Measurements from ENCODE around the gene AP5S1.
"Not testable (repeated sequence)": the region's sequence is repeated elsewhere in the genome, so short reads cannot be mapped to it uniquely, and the experiment has no call there.

Gene AP5S1

GRCh38 chr20:3820048-3820900, at the start of gene AP5S1:
AP5S1 (plus strand) TSS chr20:3820547; CDS start chr20:3822118, 1,571 bp downstream.
- DNase-seq, result peak; percentile 98

DNA sequence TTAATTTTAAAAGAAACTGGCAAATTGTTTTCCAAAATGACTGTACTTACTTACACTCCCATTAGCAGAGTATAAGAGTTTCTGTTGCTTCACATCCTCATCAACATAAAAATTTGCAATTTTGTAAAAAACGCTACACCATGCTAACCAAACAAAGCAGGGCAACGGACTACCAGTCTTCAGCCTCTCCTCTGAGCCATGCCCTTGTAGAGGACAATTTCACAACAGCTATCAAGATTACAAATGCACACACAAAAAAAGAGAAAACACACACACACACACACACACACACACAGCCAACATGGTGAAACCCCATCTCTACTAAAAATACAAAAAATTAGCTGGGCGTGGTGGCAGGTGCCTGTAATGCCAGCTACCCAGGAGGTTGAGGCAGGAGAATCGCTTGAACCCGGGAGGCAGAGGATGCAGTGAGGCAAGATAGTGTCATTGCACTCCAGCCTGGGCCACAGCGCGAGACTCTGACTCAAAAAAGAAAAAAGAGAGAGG, 48.7 kb upstream of the AP5S1 start:
- DNase-seq, result no peak

DNA sequence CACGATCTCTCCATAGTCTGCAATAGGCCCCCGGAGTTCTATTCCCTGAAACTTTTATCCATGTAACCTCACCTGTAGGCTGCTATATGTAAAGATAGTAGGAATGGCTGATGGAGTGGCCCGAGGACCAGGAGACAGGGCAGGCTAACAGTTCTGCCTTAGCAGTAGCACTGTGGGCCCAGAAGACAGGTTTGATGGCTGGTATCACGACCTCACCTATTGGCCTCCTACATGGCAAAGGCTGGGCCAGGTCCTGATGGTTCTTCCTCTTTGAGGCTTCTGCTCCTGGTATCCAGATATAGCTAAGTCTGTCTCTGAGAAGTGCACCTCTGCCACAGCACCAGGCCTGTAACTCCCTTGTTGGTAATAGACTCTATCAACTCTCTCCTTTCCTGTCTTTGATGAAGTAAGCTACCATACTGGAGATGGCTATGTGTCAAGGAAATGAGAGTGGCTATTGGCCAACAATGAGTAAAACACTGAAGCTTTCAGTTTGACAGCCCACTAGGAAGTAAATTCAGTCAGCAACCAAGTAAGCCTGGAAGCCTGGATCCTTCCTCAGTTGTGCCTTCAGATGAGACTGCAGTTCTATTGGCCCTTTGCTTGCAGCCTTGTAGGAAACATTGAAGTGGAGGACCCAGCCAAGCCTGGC, 44.8 kb upstream of the AP5S1 start:
- DNase-seq, result peak in 1 of 3 donors; percentile 51

DNA sequence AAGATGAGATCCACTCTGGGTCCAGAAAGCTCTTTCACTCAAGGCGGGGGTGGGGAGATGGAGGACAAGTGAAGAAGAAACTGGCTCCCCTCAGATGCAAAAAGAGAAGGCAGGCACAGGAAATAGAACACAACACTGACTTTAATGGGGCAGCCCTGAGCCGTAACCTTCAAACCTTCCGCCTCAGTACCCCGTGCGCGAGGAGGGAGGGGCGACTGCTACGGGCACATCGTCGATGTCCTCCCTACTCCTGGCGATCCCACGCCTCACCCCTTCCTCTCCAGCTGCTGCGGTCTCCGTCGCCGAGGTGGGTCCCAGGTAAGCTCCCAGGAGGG, 43.0 kb upstream of the AP5S1 start:
- DNase-seq, result no peak

DNA sequence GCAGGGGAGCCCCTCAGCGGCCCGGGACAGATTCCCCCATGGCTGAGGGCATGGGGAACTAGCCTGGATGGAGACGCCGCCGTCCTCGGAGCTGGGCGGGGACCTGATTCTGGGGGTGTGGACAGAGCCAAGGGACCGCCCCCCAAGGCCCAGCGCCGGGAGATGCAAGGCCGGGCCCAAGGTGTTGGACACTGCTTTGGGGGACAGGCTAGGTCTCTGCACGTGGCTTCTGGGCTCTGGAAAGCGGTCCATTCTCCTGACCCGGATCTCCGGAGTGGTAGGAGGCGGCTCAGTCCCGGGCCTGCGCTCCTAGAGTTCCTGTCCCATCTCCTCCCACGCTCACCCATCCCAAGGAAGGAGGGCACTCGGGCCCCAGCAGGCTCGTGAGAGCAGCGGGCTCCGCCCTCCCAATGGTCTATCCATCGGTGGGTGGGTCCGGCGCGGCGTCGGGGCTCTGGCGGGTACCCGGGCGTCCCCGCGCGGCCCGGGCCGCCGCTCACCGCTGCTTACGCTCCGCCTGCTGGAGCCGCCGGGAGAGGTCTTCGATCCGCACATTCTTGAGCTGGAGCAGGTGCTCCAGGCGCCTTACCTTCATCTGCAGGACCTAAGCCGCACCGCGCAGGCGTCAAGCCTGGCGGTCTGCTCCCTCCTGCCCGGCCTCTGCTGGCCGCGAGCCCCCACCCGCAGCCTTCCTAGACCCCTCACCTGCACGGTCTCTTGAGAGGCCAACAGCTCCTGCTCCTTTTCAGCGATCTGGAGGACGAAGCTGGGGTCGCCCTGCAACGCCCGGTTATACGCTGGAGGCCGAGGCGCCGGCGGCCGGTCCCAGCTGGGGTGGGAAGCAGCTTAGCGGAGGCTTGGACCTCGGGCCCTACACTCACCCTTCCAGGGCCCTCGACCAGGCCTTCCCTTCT, 42.4 kb upstream of the AP5S1 start:
- DNase-seq, result peak; percentile 65 to 84 (median 73)

GRCh38 chr20:3778976-3779375, 41.4 kb upstream of the AP5S1 start:
- DNase-seq, result no peak

DNA sequence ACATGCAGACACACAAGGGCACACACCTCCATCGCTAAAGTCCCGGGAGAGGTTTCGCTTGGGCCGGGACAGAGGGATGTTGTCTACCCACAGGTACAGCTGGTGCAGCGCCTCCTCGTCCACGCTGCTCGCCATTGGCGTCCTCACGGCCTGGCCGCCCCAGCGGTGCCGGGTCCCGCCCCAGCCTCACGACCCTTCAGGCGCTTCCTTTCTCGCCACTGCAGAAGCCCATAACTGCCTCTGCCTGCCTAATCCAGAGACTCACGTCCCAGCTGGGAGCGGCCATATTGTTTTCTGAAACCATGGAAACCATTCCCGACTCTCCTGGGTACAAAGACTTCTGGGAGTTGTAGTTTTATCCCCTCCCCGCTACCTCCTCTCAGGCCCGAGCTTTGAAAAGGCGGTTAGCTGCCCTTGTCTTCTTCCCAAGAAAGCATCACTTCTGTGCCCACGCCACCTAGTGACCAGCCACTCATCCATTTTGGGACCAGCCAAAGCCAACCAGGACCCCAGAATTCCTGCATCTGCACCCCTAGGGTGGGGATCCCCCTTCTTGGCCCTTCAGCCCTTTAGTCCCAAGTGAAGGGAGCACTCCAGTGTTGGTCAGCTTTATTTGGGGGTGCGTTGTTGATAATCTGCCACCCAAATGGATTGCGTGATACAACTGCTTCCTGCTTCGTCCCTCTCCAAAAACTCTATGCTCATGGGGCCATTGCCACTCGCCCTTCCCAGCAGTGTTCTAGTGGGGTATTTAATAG, 39.0 kb upstream of the AP5S1 start, which contains the start of gene SPEF1:
SPEF1 (minus strand) TSS at position 296 of the 758 bp plus-strand sequence; CDS start at position 135, 161 bp downstream.
- peak; percentile 91 to 95 (median 93) for DNase-seq

DNA sequence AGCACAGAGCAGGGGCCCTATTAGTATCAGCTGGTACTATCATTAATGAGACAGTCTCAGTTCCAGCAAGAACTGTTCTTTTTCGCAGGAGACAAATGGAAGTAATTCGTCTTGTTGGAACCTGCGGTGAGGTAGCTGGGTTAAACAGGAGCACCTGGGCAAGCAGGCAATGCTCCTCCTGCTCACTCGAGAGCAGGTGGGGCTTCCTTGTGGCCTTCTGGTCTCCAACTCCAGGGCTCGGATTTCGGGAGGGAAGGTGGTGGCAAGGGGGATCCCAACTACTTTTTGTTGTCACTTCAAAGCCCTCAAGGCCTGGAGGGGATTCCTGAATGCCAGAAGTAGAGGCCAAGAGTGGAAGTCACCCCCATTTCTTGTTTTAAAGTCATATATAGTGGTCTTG, 37.8 kb upstream of the AP5S1 start:
- DNase-seq, result no peak

GRCh38 chr20:3783068-3783489, 37.3 kb upstream of the AP5S1 start:
- no peak for DNase-seq

DNA sequence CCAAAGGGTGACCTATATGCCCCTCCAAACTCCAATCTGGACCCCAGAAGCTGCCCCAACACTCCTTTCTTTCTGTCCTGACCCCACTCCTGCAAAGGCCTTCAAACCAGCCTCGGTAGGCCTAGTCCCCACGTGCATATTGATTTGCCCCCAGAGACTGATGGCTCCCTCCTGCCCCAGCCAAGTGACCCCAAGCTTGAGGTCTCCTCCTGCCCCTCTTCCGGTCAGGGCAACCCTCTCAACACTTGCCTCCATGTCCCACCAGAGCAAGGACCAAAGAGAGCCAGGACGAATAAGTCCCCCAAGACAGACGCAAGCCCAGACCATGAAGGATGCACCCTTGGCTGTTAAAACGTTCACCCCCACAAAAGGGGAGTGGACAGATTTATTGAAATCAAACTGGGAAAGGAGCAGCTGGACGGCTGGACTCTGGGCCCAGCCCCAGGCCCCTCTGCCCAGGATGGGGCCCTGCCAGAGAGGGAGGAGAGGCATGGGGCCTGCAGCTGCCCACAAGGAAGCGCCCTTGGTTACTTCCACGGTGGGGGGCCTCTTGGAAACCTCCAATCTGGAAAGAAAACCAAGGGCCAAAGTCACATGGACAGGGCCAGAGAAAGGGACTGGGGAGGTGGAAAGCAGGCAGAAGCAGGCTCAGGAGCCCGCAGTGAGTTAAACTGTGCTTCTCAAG, 36.7 kb upstream of the AP5S1 start:
- DNase-seq, result no peak

DNA sequence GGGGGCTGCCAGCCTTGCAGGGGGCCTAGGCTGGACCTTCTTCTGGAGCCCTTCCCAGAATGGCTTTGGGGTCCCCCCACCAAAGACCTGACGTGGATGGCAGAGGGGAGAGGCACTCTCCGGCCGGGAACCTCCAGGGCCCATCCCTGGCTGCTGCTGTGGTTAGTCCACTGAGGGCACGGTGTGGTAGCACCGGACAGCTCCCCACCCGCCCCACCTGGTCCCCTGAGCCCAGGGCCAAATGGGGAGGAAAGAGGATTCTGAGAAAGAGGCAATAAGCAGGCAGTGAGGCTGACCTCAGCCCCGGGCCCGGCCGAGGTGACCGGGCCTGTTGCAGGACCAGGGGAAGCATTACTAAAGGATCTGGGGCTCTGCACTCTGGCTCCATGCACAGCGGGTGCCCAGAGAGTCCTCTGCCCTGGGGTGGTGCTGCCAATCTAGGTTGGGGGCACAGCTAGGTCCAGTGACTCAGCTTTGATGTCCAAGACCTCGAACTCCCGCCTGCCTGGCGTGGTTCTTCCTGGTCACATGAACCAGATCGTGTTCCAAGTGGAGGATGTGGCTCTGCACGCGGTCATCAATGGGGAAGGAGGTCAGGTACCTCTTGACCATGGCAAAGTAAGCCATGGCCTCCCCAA, 36.0 kb upstream of the AP5S1 start:
- peak in 1 of 3 donors; percentile 9 for DNase-seq

GRCh38 chr20:3784863-3785239, 35.5 kb upstream of the AP5S1 start:
- DNase-seq, result no peak

DNA sequence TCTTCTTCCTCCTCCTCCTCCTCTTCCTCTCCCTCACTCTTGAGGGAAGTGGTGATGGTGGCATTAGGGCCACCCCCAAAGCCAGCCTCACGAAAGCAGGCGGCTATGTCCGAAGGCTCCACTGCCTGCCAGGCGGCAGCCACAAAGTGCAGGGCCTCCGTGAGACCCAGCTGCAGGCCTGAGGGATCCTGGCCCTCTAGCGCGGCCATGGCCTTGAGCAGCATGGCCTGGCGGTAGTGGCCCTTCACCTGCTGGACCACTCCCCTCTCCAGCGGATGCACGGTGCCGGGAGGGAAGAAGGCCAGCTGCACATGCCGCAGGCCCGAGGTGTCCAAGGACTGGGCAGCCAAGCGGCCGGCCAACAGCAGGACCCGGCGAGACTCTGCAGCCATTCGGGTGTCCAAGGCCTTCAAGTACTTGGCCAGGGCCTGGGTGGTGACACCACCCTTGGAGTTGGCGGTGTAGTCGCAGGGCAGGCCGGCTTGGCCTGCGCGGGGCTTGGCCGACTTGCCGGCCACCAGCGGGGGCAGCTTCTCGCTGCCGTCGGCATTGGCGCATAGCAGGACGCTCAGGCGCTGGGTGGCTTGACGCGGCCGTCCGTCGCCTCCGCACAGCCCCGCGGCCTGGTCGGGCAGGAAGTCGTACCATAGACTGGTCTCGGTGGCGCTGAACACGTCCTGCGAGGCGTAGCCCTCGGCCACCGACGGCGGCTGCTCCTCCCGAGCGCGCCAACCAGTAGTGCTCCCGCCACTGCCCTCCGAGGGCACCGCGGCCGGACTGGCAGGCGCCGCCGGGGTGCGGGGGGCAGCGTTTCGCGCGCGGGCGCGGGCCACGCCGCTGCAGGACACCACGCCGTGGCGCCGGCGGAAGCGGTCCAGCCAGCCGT, 34.9 kb upstream of the AP5S1 start:
- no peak for DNase-seq

- peak; percentile 60 to 77 (median 66) for DNase-seq
Measured at GRCh38 chr20:3786126-3786484, 34.2 kb upstream of the AP5S1 start.

DNA sequence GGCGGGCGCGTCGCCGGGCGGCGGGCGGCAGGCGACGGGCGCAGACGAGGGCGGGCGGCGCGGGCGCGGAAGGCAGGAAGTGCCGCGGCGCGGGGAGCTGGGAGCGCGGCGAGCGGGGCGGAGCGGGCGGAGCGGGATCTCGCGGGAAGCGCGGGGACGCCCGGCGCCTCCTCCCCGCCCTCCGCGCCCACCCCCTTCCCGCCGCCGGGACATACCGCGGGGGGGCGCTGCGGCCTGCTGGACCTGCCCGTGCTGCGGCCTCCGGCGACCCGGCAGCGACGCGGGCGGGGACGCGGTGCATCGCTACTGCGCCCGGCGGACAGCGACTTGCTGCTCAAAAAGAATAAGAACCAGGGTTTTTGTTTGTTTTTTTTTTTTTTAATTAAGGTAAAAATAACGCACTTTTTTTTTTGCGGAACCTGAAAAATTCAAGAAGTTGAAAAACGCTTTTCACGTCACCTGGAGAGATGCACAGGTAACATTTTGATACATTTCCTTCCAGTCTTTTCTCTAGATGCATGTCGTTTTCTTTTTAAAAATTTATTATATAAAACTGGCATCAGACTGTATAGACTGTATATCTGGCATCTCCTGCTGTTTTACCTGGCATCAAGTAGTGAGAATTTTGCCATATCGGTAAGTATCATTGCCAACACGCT, 33.6 kb upstream of the AP5S1 start, which contains the start of gene CENPB:
CENPB (minus strand) TSS at position 76 of the 659 bp plus-strand sequence. CDS start 257 bp downstream, outside the sequence.
- DNase-seq, result peak; percentile 92 to 98 (median 96)

DNA sequence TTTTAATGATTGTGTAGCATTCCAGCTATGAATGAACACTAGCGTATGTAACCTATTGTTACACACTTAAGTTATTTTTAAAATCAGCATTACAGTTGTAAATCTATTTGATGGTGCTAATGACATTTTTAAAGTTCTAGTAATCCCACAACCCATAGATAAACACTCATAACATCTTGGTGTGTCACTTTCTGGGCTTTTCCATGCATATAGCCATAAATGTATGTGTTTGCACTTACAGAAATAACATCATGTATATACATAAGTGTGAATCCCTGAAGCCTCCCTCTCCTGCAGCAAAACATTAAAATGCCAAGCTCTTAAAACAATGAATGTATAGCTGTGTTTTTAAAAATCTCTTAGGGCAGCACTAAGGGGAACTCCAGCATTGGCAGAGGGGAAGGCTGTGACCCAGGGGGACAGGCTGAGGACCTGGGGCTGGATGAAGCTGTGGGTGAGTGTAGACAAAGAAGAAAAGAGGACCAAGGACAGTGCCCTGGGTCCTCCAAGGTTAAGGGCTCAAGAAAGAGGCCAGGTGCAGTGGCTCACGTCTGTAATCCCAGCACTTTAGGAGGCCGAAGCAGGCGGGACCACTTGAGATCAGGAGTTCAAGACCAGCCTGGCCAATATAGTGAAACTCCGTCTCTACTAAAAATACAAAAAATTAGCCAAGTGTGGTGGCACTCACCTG, 32.9 kb upstream of the AP5S1 start:
- DNase-seq, result no peak

- peak in 1 of 3 donors; percentile 30 for DNase-seq
Measured at GRCh38 chr20:3788685-3789155, 31.6 kb upstream of the AP5S1 start.

DNA sequence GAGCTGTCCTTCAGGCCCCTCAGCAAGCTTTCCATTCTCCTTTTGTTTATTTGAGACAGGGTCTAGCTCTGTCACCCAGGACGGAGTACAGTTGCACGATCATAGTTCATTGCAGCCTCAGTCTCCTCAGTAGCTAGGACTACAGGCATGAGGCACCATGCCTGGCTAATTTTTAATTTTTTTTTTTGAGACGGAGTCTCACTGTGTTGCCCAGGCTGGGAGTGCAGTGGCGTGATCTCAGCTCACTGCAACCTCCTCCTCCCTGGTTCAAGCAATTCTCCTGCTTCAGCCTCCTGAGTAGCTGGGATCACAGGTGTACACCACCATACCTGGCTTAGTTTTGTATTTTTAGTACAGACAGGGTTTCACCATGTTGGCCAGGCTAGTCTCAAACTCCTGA, 31.1 kb upstream of the AP5S1 start:
- not testable (repeated sequence) for DNase-seq
